Liver (tissue), 9 donors: ENCODE data around the gene FSD1L. TPM values are rescaled to one million over a fixed set of nuclear protein-coding genes. Genes with fewer than 3 reads are reported as not detected.

Experiments
- DNase-seq: peaks from one replicate; pipeline ENCODE4 v3.0.0-alpha.2; 2017; ENCODE audit warnings: low spot score
- H3K27ac ChIP-seq, 2 donors: one replicate each; pipeline ENCODE4 v1.7.0; 2013; ENCODE audit warnings: inconsistent platforms in 2 of 2, low read length in 2 of 2, control low read depth in 1 of 2, low read depth in 1 of 2, mild to moderate bottlenecking in 1 of 2
- H3K27me3 ChIP-seq, 4 donors: one replicate each; pipeline versions ENCODE4 v1.6.1 to v1.7.0; 2013; ENCODE audit warnings: low read length in 3 of 4, inconsistent platforms in 1 of 4, mild to moderate bottlenecking in 1 of 4, moderate library complexity in 1 of 4; ENCODE audit not compliant: control insufficient read depth in 4 of 4, insufficient read depth in 4 of 4
- H3K36me3 ChIP-seq, 4 donors: one replicate each; pipeline versions ENCODE4 v1.6.1 to v1.7.0; 2013; ENCODE audit warnings: low read length in 3 of 4, mild to moderate bottlenecking in 3 of 4, low read depth in 1 of 4, moderate library complexity in 1 of 4; ENCODE audit not compliant: control insufficient read depth in 4 of 4, insufficient read depth in 3 of 4
- H3K4me1 ChIP-seq, 4 donors: one replicate each; pipeline versions ENCODE4 v1.6.1 to v1.7.0; 2013; ENCODE audit warnings: low read length in 3 of 4, mild to moderate bottlenecking in 3 of 4, moderate library complexity in 1 of 4; ENCODE audit not compliant: control insufficient read depth in 4 of 4, insufficient read depth in 4 of 4
- H3K4me3 ChIP-seq, 3 donors: one replicate each; pipeline versions ENCODE4 v1.6.1 to v1.7.0; 2013; ENCODE audit warnings: low read length in 3 of 3, control low read depth in 1 of 3, low read depth in 1 of 3, mild to moderate bottlenecking in 1 of 3
- H3K9ac ChIP-seq, 2 donors: one replicate each; pipeline ENCODE4 v1.7.0; 2013; ENCODE audit warnings: low read length in 2 of 2, mild to moderate bottlenecking in 2 of 2, moderate library complexity in 2 of 2, control low read depth in 1 of 2, low read depth in 1 of 2
- H3K9me3 ChIP-seq, 4 donors: one replicate each; pipeline versions ENCODE4 v1.6.1 to v1.7.0; 2013; ENCODE audit warnings: low read length in 3 of 4; ENCODE audit not compliant: control insufficient read depth in 4 of 4
- ATF3 ChIP-seq: IDR thresholded peaks from 2 replicates; pipeline ENCODE4 v1.6.1; 2016; ENCODE audit warnings: antibody characterized with exemption
- EGR1 ChIP-seq, 2 donors: IDR thresholded peaks; 2 replicates each; pipeline ENCODE4 v1.6.1; 2016 to 2018; ENCODE audit warnings: antibody characterized with exemption in 2 of 2, low read depth in 2 of 2
- FOXA1 ChIP-seq: IDR thresholded peaks from 2 replicates; pipeline ENCODE4 v1.6.1; 2016; ENCODE audit warnings: antibody characterized with exemption
- FOXA2 ChIP-seq: IDR thresholded peaks from 2 replicates; pipeline ENCODE4 v1.6.1; 2016; ENCODE audit warnings: antibody characterized with exemption
- HNF4A ChIP-seq, 2 donors: conservative IDR thresholded peaks; 2 replicates each; pipeline ENCODE4 v1.6.1; 2016; ENCODE audit warnings: antibody characterized with exemption in 2 of 2, mild to moderate bottlenecking in 2 of 2
- HNF4G ChIP-seq: IDR thresholded peaks from 2 replicates; pipeline ENCODE4 v1.6.1; 2016; ENCODE audit warnings: antibody characterized with exemption
- MAX ChIP-seq: IDR thresholded peaks from 2 replicates; pipeline ENCODE4 v1.6.1; 2016; ENCODE audit warnings: antibody characterized with exemption
- NR2F2 ChIP-seq: IDR thresholded peaks from 2 replicates; pipeline ENCODE4 v1.6.1; 2016; ENCODE audit warnings: antibody characterized with exemption
- RXRA ChIP-seq, 2 donors: IDR thresholded peaks; 2 replicates each; pipeline ENCODE4 v1.6.1; 2017 to 2018; ENCODE audit warnings: antibody characterized with exemption in 2 of 2, mild to moderate bottlenecking in 1 of 2
- SP1 ChIP-seq: IDR thresholded peaks from 2 replicates; pipeline ENCODE4 v1.6.1; 2018; ENCODE audit warnings: antibody characterized with exemption, mild to moderate bottlenecking
- TAF1 ChIP-seq: conservative IDR thresholded peaks from 2 replicates; pipeline ENCODE4 v1.6.1; 2016; ENCODE audit warnings: antibody characterized with exemption, mild to moderate bottlenecking
- ZBTB33 ChIP-seq: IDR thresholded peaks from 2 replicates; pipeline ENCODE4 v1.6.1; 2016; ENCODE audit warnings: antibody characterized with exemption
- WGBS: extraction: QIAGEN DNeasy Blood & Tissue Kit; methylation state at CpG from one replicate; pipeline ENCODE4 v1.1.7; 2013; 5-methylcytosine and 5-hydroxymethylcytosine counted together
- polyA plus RNA-seq, 2 donors: library from polyadenylated mRNA; stranded (reverse) in 1 of 2; unstranded in 1 of 2; fragments of 200-250 nt in 1 of 2; fragments of >200 nt in 1 of 2; fragmentation: Nextera tagmentation in 1 of 2; extraction: Ambion mirVana in 1 of 2; gene quantifications; one replicate each; pipeline versions ENCODE4 v1.2.1 to v1.2.3, GENCODE V29; 2013 to 2015
- total RNA-seq, 2 donors: library from RNA; depleted of rRNA; stranded (reverse); fragments of >200 nt; gene quantifications; one replicate each; pipeline ENCODE4 v1.2.3, GENCODE V29; 2014
- TF ChIP-seq, protein P1 (sequence below): IDR thresholded peaks from 2 replicates; pipeline ENCODE4 v1.6.1; 2016; ENCODE audit warnings: antibody characterized with exemption, mild to moderate bottlenecking
- donor health status: healthy.
- donor health status: healthy.
- donor health status: healthy.
- donor health status: healthy.
- donor health status: healthy.

FSD1L gene
- total and polyA plus RNA-seq, 4 donors = 0.38 to 3.6 (median 1.9) TPM

DNA sequence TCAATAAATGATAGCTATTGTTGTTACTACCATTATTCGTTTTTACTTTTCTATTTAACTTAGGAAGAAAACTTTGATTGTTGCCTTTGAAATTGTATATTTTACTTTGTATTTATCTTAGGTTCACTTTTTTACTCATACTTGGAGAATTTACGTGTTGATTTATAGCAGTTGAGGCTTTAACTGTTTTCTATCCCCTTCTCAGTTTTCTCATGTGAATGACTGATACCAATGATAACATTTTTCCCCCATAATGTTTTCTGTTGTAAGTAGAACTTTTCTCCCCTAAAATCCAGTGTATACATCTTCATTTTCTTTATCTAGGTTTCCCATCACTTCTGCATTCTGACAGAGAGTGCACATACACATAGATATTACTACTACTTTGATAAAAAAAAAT is 54.4 kb downstream of the FSD1L start (continued):
- TF ChIP-seq ATF3 (no peak), EGR1 (IDR thresholded peaks at IDR 0.05; ENCODE audit: low read depth in 2 of 2) (no peak), FOXA2 (no peak), NR2F2 (no peak)

DNA sequence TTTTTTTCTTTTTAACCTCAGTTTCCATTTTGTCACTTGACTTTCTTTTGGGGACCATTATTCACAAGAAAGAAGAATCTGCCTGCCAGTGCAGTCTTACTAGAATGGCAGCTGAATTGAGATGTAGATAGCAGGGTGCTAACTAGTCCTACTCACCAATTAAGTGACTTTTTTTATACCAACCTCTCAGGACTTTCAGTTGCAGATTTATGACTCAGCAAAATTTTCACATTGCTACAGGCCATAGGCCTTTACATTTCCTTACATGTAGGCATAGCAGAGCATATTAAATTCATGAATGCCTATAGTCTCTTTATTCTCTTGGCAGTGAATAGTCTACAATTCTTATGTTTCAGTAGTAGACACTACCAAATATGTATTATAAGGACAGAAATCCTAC is 56.0 kb downstream of the FSD1L start:
- no peak for DNase-seq
- no peak overlapping the region for H3K4me3 ChIP-seq
- no peaks in the 10 kb centered on the region for H3K36me3 ChIP-seq
- no peaks in the 10 kb centered on the region for H3K9me3 ChIP-seq
- H3K9ac ChIP-seq = no peak overlapping the region
- no peaks in the 10 kb centered on the region for H3K4me1 ChIP-seq
- no peak overlapping the region for H3K27ac ChIP-seq
- no peak for TF ChIP-seq RXRA (IDR thresholded peaks at IDR 0.05)
- no peaks in the 10 kb centered on the region for H3K27me3 ChIP-seq

- Histone ChIP-seq H3K36me3 (no peaks in the 10 kb centered on the region), H3K4me1 (no peaks in the 10 kb centered on the region), H3K27ac (no peak overlapping the region), H3K9me3 (no peaks in the 10 kb centered on the region), H3K9ac (no peak overlapping the region), H3K27me3 (no peaks in the 10 kb centered on the region), H3K4me3 (no peak overlapping the region)
- TF ChIP-seq EGR1 (IDR thresholded peaks at IDR 0.05; ENCODE audit: low read depth in 2 of 2) = no peak
- no peak for TF ChIP-seq NR2F2
- TF ChIP-seq HNF4A (conservative IDR thresholded peaks at IDR 0.05) = no peak
- no peak for TF ChIP-seq MAX
- TF ChIP-seq, protein P1, sequence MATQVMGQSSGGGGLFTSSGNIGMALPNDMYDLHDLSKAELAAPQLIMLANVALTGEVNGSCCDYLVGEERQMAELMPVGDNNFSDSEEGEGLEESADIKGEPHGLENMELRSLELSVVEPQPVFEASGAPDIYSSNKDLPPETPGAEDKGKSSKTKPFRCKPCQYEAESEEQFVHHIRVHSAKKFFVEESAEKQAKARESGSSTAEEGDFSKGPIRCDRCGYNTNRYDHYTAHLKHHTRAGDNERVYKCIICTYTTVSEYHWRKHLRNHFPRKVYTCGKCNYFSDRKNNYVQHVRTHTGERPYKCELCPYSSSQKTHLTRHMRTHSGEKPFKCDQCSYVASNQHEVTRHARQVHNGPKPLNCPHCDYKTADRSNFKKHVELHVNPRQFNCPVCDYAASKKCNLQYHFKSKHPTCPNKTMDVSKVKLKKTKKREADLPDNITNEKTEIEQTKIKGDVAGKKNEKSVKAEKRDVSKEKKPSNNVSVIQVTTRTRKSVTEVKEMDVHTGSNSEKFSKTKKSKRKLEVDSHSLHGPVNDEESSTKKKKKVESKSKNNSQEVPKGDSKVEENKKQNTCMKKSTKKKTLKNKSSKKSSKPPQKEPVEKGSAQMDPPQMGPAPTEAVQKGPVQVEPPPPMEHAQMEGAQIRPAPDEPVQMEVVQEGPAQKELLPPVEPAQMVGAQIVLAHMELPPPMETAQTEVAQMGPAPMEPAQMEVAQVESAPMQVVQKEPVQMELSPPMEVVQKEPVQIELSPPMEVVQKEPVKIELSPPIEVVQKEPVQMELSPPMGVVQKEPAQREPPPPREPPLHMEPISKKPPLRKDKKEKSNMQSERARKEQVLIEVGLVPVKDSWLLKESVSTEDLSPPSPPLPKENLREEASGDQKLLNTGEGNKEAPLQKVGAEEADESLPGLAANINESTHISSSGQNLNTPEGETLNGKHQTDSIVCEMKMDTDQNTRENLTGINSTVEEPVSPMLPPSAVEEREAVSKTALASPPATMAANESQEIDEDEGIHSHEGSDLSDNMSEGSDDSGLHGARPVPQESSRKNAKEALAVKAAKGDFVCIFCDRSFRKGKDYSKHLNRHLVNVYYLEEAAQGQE = no peak
- TF ChIP-seq SP1 = no peak
- TF ChIP-seq FOXA1 = no peak
- TF ChIP-seq ZBTB33 = no peak
- no peak for TF ChIP-seq FOXA2
- TF ChIP-seq HNF4G = no peak
- TF ChIP-seq TAF1 = no peak
- no peak for DNase-seq
- 76% methylated on average over 4 of the region's 4 CpGs for WGBS
Observed at GRCh38 chr9:105507096-105507790, 59.4 kb downstream of the FSD1L start.
